Progenitor cell of endocrine pancreas (in vitro differentiated cells): ENCODE results near the gene ARHGAP6. TPM values are rescaled to one million over a fixed set of nuclear protein-coding genes. Genes with fewer than 3 reads are reported as not detected.

Experiments
- DNase-seq: peaks from one replicate; pipeline ENCODE4 v3.0.0; 2021; ENCODE audit warnings: low spot score; ENCODE audit not compliant: unreplicated experiment
- H3K27ac Mint-ChIP-seq: 2 replicates; pipeline ENCODE4 v1.8.0; 2021; ENCODE audit warnings: mild to moderate bottlenecking, moderate library complexity, mixed read lengths
- H3K27me3 Mint-ChIP-seq: 2 replicates; pipeline ENCODE4 v1.8.0; 2021; ENCODE audit warnings: mixed read lengths
- H3K36me3 Mint-ChIP-seq: 2 replicates; pipeline ENCODE4 v1.8.0; 2022; ENCODE audit warnings: mixed read lengths; ENCODE audit not compliant: insufficient read depth
- H3K4me1 Mint-ChIP-seq: 2 replicates; pipeline ENCODE4 v1.8.0; 2021; ENCODE audit warnings: low read depth, mixed read lengths
- H3K4me3 Mint-ChIP-seq: 2 replicates; pipeline ENCODE4 v1.8.0; 2021; ENCODE audit warnings: low read depth, mild to moderate bottlenecking, moderate library complexity, mixed read lengths
- H3K9me3 Mint-ChIP-seq: 2 replicates; pipeline ENCODE4 v1.8.0; 2021; ENCODE audit warnings: low read depth, mixed read lengths
- total RNA-seq: library from RNA; stranded (reverse); gene quantifications from 2 replicates; pipeline ENCODE4 v1.2.1, GENCODE V29; 2021
- TF ChIP-seq, protein P1 (sequence below): fragments of 200-600 bp; sonication (generic); IDR thresholded peaks from one replicate; pipeline ENCODE4 v1.5.0; 2021; ENCODE audit warnings: antibody characterized with exemption, mild to moderate bottlenecking; ENCODE audit not compliant: unreplicated experiment

Gene ARHGAP6
- total RNA-seq, 1 donor from 2014 or later, result 1.9 TPM

DNA sequence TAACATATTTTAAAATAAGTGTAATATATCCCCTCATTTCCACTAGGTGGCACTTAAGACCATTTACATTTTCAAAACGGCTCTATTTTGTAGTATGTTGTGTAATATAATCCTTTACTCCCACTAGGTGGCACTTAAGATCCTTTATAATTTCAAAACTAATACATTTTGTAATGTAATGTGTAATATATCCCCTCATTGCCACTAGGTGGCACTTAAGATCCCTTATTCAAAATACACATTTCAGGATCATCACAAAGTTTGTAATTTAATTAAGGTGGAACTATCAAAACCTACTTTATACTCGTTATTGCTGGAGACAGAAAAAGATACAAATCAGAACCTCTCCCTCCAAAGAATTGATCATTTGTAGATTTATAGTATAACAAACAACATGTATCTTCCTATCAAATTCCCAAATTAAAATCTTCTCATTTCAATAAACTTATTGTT is 132.5 kb downstream of the ARHGAP6 start:
- H3K36me3 Mint-ChIP-seq, result no peaks in the 10 kb centered on the region
- H3K27me3 Mint-ChIP-seq, result no peaks in the 10 kb centered on the region
- H3K4me3 Mint-ChIP-seq, result no peak overlapping the region
- H3K9me3 Mint-ChIP-seq, result peaks cover 6% of the 10 kb centered on the region
- TF ChIP-seq, protein P1, sequence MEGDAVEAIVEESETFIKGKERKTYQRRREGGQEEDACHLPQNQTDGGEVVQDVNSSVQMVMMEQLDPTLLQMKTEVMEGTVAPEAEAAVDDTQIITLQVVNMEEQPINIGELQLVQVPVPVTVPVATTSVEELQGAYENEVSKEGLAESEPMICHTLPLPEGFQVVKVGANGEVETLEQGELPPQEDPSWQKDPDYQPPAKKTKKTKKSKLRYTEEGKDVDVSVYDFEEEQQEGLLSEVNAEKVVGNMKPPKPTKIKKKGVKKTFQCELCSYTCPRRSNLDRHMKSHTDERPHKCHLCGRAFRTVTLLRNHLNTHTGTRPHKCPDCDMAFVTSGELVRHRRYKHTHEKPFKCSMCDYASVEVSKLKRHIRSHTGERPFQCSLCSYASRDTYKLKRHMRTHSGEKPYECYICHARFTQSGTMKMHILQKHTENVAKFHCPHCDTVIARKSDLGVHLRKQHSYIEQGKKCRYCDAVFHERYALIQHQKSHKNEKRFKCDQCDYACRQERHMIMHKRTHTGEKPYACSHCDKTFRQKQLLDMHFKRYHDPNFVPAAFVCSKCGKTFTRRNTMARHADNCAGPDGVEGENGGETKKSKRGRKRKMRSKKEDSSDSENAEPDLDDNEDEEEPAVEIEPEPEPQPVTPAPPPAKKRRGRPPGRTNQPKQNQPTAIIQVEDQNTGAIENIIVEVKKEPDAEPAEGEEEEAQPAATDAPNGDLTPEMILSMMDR, result peak; percentile 85
- H3K4me1 Mint-ChIP-seq, result peaks cover 3% of the 10 kb centered on the region
- DNase-seq, result no peak
- H3K27ac Mint-ChIP-seq, result no peak overlapping the region

DNA sequence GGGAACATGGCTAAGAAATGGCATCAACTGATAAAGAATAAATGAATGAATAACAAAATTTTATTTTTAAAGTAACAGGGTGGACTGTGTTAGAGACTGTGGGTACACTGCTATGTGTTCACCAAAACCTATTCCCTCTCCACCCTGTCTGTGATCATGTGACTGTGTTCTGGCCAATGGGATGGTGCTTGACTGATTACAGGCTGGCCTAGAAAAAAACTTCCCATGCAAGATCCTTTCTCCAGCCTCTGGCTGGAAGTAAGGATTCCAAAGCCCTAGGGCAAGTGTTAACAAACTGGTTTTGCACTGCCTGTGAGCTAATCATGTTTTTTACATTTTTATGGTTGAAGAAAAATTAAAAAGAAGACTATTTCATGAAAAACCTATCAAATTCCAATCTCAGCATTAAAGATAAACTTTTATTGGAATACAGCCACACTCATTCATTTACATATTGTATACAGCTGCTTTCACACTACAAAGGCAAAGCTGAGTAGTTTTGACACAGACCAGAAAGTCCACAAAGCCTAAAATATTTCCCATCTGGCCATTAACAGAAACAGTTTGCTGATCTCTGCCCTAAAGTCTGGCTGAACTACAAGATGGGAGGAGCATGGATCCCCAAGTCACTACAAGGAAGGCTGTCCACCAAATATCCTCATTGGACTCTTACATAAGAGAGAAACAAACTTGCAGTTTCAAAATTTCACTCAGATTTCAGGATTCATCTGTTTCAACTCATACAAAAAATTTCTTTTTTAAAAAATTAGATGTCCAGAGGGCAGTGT is 133.2 kb downstream of the ARHGAP6 start:
- Mint-ChIP-seq H3K9me3 (peaks cover 6% of the 10 kb centered on the region), H3K4me3 (no peak overlapping the region), H3K36me3 (no peaks in the 10 kb centered on the region), H3K27ac (no peak overlapping the region), H3K4me1 (peaks cover 6% of the 10 kb centered on the region), H3K27me3 (no peaks in the 10 kb centered on the region)
- TF ChIP-seq, protein P1, result no peak
- DNase-seq, result no peak

DNA sequence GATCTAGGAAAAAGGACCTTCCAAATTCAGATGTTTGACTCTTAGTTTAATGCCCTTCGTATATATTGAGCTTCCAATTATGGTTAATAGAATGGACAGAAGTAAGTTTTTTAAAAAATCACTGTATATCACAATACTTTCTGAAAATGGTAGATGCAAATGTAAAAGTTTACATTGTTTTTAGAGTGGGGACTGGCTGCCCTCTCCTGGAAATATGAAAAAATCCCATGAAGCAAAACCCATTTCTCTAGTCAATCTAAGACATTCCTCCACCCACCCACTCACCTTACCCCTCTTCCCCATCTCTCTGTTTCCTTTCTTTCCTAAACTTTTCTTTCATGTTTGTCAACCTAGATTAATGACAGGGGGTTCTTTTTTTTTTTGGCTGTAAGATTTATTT is 134.5 kb downstream of the ARHGAP6 start:
- no peaks in the 10 kb centered on the region for H3K36me3 Mint-ChIP-seq
- H3K4me3 Mint-ChIP-seq, result no peak overlapping the region
- H3K4me1 Mint-ChIP-seq, result peaks cover 6% of the 10 kb centered on the region
- TF ChIP-seq, protein P1, result peak; percentile 38
- no peak for DNase-seq
- H3K27ac Mint-ChIP-seq, result no peak overlapping the region
- no peaks in the 10 kb centered on the region for H3K27me3 Mint-ChIP-seq
- H3K9me3 Mint-ChIP-seq, result peaks cover 4% of the 10 kb centered on the region

DNA sequence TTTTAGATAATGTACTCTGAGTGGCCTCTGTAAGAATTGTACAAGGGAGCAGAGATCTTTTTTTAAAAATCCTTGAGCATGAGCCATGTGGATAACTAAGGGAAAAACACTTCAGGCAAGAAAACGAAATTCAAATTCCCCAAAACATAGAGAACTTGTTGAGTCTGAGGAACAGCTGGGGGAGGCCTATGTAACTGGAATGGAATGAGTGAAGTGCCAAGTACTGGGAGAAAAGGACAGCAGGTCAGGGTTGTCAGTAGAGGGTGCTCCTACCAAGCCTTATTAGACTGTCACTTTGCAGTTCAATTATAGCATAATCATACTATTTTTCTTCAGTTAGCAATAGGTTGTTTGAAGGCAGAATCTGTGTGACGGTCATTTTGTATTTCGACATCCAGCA is 135.1 kb downstream of the ARHGAP6 start:
- Mint-ChIP-seq H3K27me3 (no peaks in the 10 kb centered on the region), H3K4me3 (no peak overlapping the region), H3K9me3 (peaks cover 4% of the 10 kb centered on the region), H3K36me3 (no peaks in the 10 kb centered on the region), H3K27ac (no peak overlapping the region), H3K4me1 (peaks cover 6% of the 10 kb centered on the region)
- TF ChIP-seq, protein P1, result no peak
- no peak for DNase-seq

DNA sequence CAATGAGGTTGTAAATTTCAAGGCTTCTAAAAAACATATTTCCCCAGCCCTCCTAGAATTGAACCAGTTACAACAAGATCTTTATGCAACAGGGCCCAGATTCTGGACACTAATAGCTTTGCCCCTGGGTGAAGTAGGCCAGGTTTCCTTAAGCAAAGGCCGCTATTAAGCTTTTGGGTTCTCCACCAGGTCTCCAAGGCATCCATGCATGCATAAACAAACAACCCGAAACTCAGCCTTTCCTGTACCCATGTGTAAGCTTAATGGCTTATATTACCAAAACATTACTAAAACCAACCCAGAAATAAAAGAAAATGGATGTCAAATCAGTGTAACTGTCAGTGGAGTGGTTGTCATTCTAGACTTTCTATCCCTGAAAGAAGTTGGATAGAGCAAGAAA is 137.1 kb downstream of the ARHGAP6 start:
- DNase-seq, result no peak
- Mint-ChIP-seq H3K4me1 (peaks cover 6% of the 10 kb centered on the region), H3K4me3 (no peak overlapping the region), H3K9me3 (peaks cover 4% of the 10 kb centered on the region), H3K27me3 (no peaks in the 10 kb centered on the region), H3K36me3 (no peaks in the 10 kb centered on the region), H3K27ac (no peak overlapping the region)
- TF ChIP-seq, protein P1, result no peak
